SK-N-SH treated with all-trans-retinoic acid at 6 μM for 48 hours (cell line): ENCODE measurements around the gene ISG20.
A peak's percentile ranks its signal among the peaks of the same experiment; 100 is the strongest.

ENCODE experiments used
- ATAC-seq: fragments of 200-7000 bp; cut with Tn5 transposase; 3 replicates; pipeline ENCODE4 v1.9.1; 2020; ENCODE audit warnings: mild to moderate bottlenecking, moderate library complexity
- ARNTL ChIP-seq: fragments of 450-650 bp; formaldehyde crosslinking; IDR thresholded peaks from 2 replicates; pipeline ENCODE4 v1.5.0; 2020; ENCODE audit warnings: low read depth, mild to moderate bottlenecking, moderate library complexity, borderline replicate concordance
- CREB5 ChIP-seq: fragments of 250-450 bp; sonication (Bioruptor Pico); IDR thresholded peaks from 2 replicates; pipeline ENCODE4 v1.5.1; 2020; ENCODE audit warnings: low read depth, mild to moderate bottlenecking, moderate library complexity
- CSDC2 ChIP-seq: fragments of 250-450 bp; sonication (Bioruptor Pico); IDR thresholded peaks from 2 replicates; pipeline ENCODE4 v1.5.0; 2020; ENCODE audit warnings: mild to moderate bottlenecking, moderate library complexity
- ESRRG ChIP-seq: fragments of 250-450 bp; sonication (Bioruptor Pico); IDR thresholded peaks from 2 replicates; pipeline ENCODE4 v1.6.1; 2021; ENCODE audit warnings: mild to moderate bottlenecking
- GLIS3 ChIP-seq: fragments of 250-450 bp; sonication (Bioruptor Pico); IDR thresholded peaks from 2 replicates; pipeline ENCODE4 v1.5.0; 2020; ENCODE audit warnings: mild to moderate bottlenecking, moderate library complexity
- ISL1 ChIP-seq: fragments of 250-450 bp; sonication (Bioruptor Pico); IDR thresholded peaks from 2 replicates; pipeline ENCODE4 v2.1.2; 2022; ENCODE audit warnings: mild to moderate bottlenecking, moderate library complexity
- OSR1 ChIP-seq: fragments of 250-450 bp; sonication (Bioruptor Pico); IDR thresholded peaks from 2 replicates; pipeline ENCODE4 v1.8.0; 2022; ENCODE audit warnings: moderate library complexity, mild to moderate bottlenecking, inconsistent platforms
- PATZ1 ChIP-seq: fragments of 250-450 bp; sonication (Bioruptor Pico); IDR thresholded peaks from 2 replicates; pipeline ENCODE4 v1.8.0; 2020; ENCODE audit warnings: mild to moderate bottlenecking, moderate library complexity, borderline replicate concordance
- POU6F1 ChIP-seq: fragments of 250-450 bp; sonication (Bioruptor Pico); IDR thresholded peaks from 2 replicates; pipeline ENCODE4 v1.8.0; 2021; ENCODE audit warnings: low read depth, mild to moderate bottlenecking, moderate library complexity, borderline replicate concordance
- PPARA ChIP-seq: fragments of 250-450 bp; sonication (Bioruptor Pico); IDR thresholded peaks from 2 replicates; pipeline ENCODE4 v1.5.0; 2020; ENCODE audit warnings: mild to moderate bottlenecking, borderline replicate concordance
- RARB ChIP-seq: fragments of 250-450 bp; sonication (Bioruptor Pico); IDR thresholded peaks from 2 replicates; pipeline ENCODE4 v1.8.0; 2021; ENCODE audit warnings: mild to moderate bottlenecking, moderate library complexity
- SNAI2 ChIP-seq: fragments of 250-450 bp; sonication (Bioruptor Pico); IDR thresholded peaks from 2 replicates; pipeline ENCODE4 v1.5.0; 2020; ENCODE audit warnings: mild to moderate bottlenecking, moderate library complexity
- TCF4 ChIP-seq: fragments of 250-450 bp; sonication (Bioruptor Pico); IDR thresholded peaks from 2 replicates; pipeline ENCODE4 v1.8.0; 2021; ENCODE audit warnings: mild to moderate bottlenecking, moderate library complexity, borderline replicate concordance
- TOX ChIP-seq: fragments of 250-450 bp; sonication (Bioruptor Pico); IDR thresholded peaks from 2 replicates; pipeline ENCODE4 v1.8.0; 2021; ENCODE audit warnings: mild to moderate bottlenecking, moderate library complexity, borderline replicate concordance
- TSHZ2 ChIP-seq: fragments of 250-450 bp; sonication (Bioruptor Pico); IDR thresholded peaks from 2 replicates; pipeline ENCODE4 v1.5.0; 2020; ENCODE audit warnings: mild to moderate bottlenecking, moderate library complexity
- ZFP3 ChIP-seq: fragments of 250-450 bp; sonication (Bioruptor Pico); IDR thresholded peaks from 2 replicates; pipeline ENCODE4 v1.5.0; 2020; ENCODE audit warnings: mild to moderate bottlenecking, moderate library complexity
- ZFP30 ChIP-seq: fragments of 450-650 bp; formaldehyde crosslinking; IDR thresholded peaks from 2 replicates; pipeline ENCODE4 v1.5.0; 2022; ENCODE audit warnings: mild to moderate bottlenecking, moderate library complexity
- ZNF565 ChIP-seq: fragments of 450-650 bp; formaldehyde crosslinking; conservative IDR thresholded peaks from 2 replicates; pipeline ENCODE4 v1.5.0; 2020; ENCODE audit warnings: low read depth, mild to moderate bottlenecking, moderate library complexity
- ZNF70 ChIP-seq: fragments of 450-650 bp; formaldehyde crosslinking; IDR thresholded peaks from 2 replicates; pipeline ENCODE4 v1.5.0; 2020; ENCODE audit warnings: mild to moderate bottlenecking, moderate library complexity
- ZNF8 ChIP-seq: fragments of 450-650 bp; formaldehyde crosslinking; IDR thresholded peaks from 2 replicates; pipeline ENCODE4 v1.5.0; 2020; ENCODE audit warnings: mild to moderate bottlenecking, moderate library complexity

Gene ISG20

GRCh38 chr15:88699861-88700260 lies 61.0 kb downstream of the ISG20 start (continued):
- TF ChIP-seq TSHZ2: no peak

- TF ChIP-seq ZNF70 (no peak), ISL1 (CRISPR knock-in tag) (no peak), GLIS3 (CRISPR knock-in tag) (no peak), OSR1 (CRISPR knock-in tag) (no peak), TSHZ2 (no peak), ZFP30 (CRISPR knock-in tag) (no peak), POU6F1 (CRISPR knock-in tag) (no peak)
These were observed 61.9 kb downstream of the ISG20 start for GRCh38 chr15:88700716-88701115.

GRCh38 chr15:88701561-88702095 lies 62.8 kb downstream of the ISG20 start:
- ATAC-seq: peak; percentile 70
- TF ChIP-seq ZFP3 (CRISPR knock-in tag) (no peak), ZNF70 (no peak), PPARA (CRISPR knock-in tag) (no peak), SNAI2 (no peak), CREB5 (CRISPR knock-in tag) (no peak), ZNF8 (CRISPR knock-in tag) (no peak), ZFP30 (CRISPR knock-in tag) (no peak), ARNTL (CRISPR knock-in tag) (no peak), TCF4 (CRISPR knock-in tag) (no peak), ZNF565 (CRISPR knock-in tag) (no peak), POU6F1 (CRISPR knock-in tag) (no peak), TOX (CRISPR knock-in tag) (no peak), ISL1 (CRISPR knock-in tag) (no peak), CSDC2 (CRISPR knock-in tag) (no peak), RARB (CRISPR knock-in tag) (no peak), ESRRG (CRISPR knock-in tag) (no peak), PATZ1 (CRISPR knock-in tag) (no peak)

More at GRCh38 chr15:88700716-88701115, 61.9 kb downstream of the ISG20 start:
- ATAC-seq: no peak
